SK-N-SH treated with all-trans-retinoic acid at 6 μM for 48 hours (cell line): Measurements from ENCODE around the gene WRAP73.

Experiments used
- BACH2 ChIP-seq: fragments of 250-450 bp; sonication (Bioruptor Pico); IDR thresholded peaks from 2 replicates; pipeline ENCODE4 v1.9.0; 2021; ENCODE audit warnings: mild to moderate bottlenecking, borderline replicate concordance
- CREB5 ChIP-seq: fragments of 250-450 bp; sonication (Bioruptor Pico); IDR thresholded peaks from 2 replicates; pipeline ENCODE4 v1.5.1; 2020; ENCODE audit warnings: low read depth, mild to moderate bottlenecking, moderate library complexity
- ESRRG ChIP-seq: fragments of 250-450 bp; sonication (Bioruptor Pico); IDR thresholded peaks from 2 replicates; pipeline ENCODE4 v1.6.1; 2021; ENCODE audit warnings: mild to moderate bottlenecking
- GLIS3 ChIP-seq: fragments of 250-450 bp; sonication (Bioruptor Pico); IDR thresholded peaks from 2 replicates; pipeline ENCODE4 v1.5.0; 2020; ENCODE audit warnings: mild to moderate bottlenecking, moderate library complexity
- OSR1 ChIP-seq: fragments of 250-450 bp; sonication (Bioruptor Pico); IDR thresholded peaks from 2 replicates; pipeline ENCODE4 v1.8.0; 2022; ENCODE audit warnings: moderate library complexity, mild to moderate bottlenecking, inconsistent platforms
- PATZ1 ChIP-seq: fragments of 250-450 bp; sonication (Bioruptor Pico); IDR thresholded peaks from 2 replicates; pipeline ENCODE4 v1.8.0; 2020; ENCODE audit warnings: mild to moderate bottlenecking, moderate library complexity, borderline replicate concordance
- PPARA ChIP-seq: fragments of 250-450 bp; sonication (Bioruptor Pico); IDR thresholded peaks from 2 replicates; pipeline ENCODE4 v1.5.0; 2020; ENCODE audit warnings: mild to moderate bottlenecking, borderline replicate concordance
- RARB ChIP-seq: fragments of 250-450 bp; sonication (Bioruptor Pico); IDR thresholded peaks from 2 replicates; pipeline ENCODE4 v1.8.0; 2021; ENCODE audit warnings: mild to moderate bottlenecking, moderate library complexity
- ZNF565 ChIP-seq: fragments of 450-650 bp; formaldehyde crosslinking; conservative IDR thresholded peaks from 2 replicates; pipeline ENCODE4 v1.5.0; 2020; ENCODE audit warnings: low read depth, mild to moderate bottlenecking, moderate library complexity
- ZNF8 ChIP-seq: fragments of 450-650 bp; formaldehyde crosslinking; IDR thresholded peaks from 2 replicates; pipeline ENCODE4 v1.5.0; 2020; ENCODE audit warnings: mild to moderate bottlenecking, moderate library complexity

- TF ChIP-seq BACH2 (CRISPR knock-in tag) (no peak), GLIS3 (CRISPR knock-in tag) (no peak), PATZ1 (no peak), OSR1 (no peak), ZNF565 (CRISPR knock-in tag) (no peak), ZNF8 (CRISPR knock-in tag) (no peak), CREB5 (CRISPR knock-in tag) (no peak), RARB (CRISPR knock-in tag) (no peak), PPARA (no peak), ESRRG (CRISPR knock-in tag) (no peak)
These were observed 6.7 kb upstream of the WRAP73 start for GRCh38 chr1:3656450-3657095.
